Middle frontal gyrus (tissue), 1 donor: ENCODE results near the gene MYO3A.

ENCODE experiments used
- DNase-seq: peaks from one replicate; pipeline ENCODE4 v3.0.0-alpha.2; 2015; ENCODE audit warnings: low spot score; ENCODE audit errors: extremely low spot score

MYO3A gene

DNA sequence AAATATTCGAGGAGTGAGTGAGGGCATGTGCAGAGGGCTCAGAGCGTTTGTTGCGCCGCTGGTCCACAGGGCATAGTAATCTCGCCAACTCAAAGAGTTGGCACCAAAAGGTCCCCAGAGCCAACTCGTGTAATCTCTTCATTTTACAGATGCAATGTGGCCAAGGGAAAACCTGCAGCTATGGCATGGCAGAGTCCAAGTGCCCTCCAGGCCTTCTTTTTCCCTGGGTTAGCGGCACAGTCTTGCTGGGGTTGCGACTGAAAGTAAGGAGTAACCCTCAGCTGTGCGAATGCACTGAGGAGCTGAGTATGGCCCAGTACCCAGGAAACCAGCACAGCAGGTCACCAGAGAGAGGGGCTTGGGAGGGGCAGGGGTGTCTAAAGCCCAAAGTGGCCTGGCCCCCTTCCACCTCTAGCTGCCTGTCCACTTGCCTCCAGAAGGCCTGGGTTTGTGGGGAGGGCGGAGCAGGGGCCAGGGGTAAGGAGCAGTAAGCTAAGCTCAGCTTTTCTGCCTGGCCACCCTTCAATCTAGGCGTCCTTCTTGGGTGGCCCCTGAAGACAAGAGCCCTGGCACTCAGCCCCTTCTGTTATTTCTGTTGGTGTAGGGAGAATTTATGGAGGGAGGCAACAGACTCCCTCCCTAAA is 279.2 kb downstream of the MYO3A start:
- DNase-seq = no peak

DNA sequence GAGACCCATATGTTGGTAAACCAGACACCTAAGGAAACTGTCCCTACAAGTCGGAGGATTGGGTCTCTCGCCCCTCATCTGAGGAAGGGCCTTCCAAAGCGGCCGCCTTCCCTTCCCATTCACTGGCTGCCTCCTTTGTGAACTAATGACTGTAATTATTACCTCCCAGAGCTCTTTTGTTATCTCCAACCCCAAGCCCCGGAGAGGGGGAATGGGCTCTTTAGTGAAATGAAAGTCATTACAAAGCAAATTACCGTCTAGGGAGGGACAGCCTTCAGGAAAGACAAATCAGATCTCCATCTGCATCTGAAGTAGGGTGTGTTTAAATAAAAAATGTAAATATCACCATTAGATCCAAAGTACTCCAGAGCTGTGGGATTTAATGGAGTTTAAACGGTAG is 280.0 kb downstream of the MYO3A start:
- DNase-seq = no peak

DNA sequence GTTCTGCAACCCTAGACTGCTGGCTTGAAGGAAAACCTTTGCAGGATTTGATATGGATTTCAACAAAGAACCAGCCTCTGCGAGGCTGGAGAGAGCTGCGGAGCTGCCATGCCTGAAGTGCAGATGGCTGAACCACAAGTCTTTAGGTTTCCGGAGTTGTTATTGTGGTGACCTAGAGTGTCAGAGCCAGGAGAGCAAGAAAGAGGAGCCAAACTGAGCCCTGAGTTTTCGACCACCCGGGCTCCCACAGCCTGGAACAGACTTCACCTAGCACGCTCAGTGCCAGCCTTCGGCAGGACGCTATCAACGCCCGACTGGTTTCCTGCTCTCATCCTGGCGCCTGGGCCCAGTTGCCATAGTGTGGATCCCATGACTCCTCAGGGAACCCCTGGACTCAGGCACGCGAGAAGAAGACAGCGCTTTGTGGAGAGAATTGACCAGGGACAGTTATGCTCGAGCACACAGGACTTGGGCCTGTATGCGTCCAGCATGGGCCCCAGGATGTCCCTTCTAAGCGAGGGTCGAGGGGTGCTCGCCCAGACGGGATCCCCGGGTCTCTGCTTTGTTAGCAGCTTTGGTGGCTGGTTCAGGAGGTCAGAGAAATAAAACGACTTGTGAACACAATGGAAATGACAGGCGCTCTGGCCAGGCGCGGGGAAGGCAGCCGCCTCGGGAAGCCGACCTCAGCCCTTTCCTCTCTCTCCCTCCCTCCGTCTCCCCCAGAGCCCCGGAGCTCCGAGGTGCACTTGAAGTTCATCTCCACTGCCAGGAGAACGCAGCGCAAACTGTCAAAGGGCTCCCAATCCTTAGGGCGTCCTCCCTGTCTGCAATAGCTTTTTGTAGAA is 280.7 kb downstream of the MYO3A start:
- no peak for DNase-seq

DNA sequence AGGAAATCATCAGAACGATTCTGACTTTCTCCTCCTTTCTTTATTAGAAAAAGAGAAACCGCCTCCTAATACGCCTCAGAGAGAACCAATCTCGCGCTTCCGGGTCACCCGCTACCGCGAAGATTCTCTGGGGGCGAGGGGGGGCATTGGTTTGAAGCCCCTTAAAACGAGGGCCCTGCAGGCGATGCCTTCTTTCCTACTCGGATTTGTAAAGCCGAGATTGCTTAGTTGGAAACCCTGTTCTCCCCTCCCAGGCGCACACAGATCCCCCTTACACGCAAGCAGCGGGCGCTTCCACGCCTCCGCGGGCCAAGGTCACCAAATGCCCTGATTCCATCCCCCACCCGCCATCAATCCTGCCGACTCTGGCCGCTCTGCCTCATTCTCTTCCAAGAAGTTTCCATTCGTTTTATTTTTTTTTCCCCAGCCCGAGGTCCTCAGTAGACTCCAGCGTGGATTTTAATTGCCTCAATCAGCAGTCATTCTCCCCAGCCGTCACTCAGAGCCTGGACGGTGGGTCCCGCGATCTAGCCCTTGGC is 281.4 kb downstream of the MYO3A start:
- DNase-seq = no peak

DNA sequence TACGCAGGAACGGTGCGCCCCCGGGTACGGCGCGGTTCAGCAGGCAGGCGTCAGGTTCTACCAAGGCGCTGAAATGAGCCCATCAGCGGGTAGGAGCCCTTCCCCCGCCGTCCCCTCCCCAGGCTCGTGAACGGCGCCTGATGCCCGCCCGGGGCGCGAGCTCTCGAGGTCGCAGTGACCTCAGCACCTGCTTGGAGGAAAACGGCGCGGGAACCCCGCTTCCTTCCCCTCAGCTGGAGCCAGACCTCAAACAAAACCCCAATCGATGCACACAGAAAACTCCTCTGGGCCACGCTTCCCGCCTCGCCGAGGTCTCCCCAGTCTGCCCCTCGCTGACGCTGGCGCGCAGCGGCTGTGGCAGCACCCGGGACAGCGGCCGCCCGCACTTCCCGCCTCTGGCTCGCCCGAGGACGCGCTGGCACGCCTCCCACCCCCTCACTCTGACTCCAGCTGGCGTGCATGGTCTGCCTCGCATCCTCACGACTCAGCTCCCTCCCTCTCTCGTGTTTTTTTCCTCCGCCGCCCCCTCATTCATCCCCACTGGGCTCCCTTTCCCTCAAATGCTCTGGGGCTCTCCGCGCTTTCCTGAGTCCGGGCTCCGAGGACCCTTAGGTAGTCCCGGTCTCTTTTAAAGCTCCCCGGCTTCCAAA is 282.0 kb downstream of the MYO3A start:
- no peak for DNase-seq

DNA sequence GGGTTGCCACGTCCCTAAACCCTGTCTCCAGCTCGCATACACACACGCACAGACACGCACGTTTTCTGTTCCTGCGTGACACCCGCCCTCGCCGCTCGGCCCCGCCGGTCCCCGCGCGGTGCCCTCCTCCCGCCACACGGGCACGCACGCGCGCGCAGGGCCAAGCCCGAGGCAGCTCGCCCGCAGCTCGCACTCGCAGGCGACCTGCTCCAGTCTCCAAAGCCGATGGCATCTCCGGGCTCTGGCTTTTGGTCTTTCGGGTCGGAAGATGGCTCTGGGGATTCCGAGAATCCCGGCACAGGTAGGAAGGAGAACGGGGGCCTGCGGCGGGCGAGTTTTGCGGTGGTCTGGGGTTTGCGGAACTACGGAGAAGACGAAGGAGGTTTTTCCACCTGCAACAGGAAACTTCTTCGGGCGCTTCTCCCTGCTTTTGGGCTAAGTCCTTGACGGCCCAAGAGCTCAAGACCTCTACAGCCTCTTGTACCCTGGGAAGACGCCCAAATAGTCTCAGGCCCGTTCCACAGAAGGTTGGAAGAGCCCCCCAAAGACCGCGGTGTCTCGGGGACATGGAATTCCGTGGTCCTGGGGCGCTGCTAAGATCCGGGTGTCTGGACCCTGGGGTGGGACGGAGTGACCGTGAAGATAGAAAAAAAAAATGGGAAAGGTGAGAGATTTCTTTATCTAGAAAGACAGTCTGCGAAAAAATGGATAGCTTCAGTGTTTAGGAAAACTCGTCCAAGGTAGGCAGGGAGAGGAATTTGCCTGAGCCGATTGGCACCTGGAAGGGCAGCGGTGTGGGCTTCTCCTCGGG is 282.8 kb downstream of the MYO3A start, which contains the start of gene GAD2:
Gene GAD2, plus strand, starts transcription at position 190 of the 811 bp plus-strand sequence. Its CDS starts 36 bp downstream, at position 226.
- DNase-seq = no peak

DNA sequence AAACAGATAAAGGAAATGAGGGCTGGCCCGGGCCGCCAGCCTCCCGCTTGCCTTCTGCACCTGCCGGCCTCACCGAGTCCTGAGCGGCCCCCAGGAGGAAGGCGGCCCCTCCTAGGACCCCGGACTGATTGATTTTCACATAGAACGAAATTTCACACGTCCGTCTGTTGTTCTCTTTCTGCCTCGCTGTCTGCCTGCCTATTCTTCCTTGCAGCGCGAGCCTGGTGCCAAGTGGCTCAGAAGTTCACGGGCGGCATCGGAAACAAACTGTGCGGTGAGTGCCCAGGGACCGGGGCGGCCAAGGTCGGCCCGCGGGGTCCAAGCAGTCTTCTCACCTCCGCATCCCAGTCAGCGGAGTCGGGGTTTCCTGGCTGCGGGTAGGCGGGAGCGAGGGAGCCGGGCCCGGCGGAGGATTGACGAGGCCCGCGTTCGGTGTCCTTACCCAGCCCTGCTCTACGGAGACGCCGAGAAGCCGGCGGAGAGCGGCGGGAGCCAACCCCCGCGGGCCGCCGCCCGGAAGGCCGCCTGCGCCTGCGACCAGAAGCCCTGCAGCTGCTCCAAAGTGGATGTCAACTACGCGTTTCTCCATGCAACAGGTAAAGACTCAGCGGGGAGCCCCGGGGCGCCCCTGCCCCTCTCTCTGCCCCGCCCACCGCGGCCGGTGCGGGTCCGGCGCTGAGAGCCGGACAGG is 283.5 kb downstream of the MYO3A start:
- DNase-seq = no peak

DNA sequence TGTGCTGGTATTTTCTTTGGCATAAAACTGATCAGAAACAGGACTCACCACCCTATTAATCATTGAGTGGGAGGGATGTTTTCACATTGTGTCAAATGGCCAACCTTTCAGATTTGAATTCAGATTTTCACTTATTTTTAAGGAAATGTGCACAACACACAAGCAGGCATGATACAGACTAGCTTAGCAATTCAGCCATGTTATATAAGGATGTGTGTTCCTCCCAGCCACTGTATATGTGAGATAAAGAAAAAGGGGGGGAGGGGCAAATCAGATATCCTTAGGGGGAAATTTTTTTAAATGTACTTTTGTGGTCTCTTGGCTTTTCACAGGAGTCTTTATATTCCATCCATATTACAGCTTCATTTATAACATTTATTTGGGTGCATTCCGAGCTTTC is 285.6 kb downstream of the MYO3A start:
- DNase-seq = no peak

DNA sequence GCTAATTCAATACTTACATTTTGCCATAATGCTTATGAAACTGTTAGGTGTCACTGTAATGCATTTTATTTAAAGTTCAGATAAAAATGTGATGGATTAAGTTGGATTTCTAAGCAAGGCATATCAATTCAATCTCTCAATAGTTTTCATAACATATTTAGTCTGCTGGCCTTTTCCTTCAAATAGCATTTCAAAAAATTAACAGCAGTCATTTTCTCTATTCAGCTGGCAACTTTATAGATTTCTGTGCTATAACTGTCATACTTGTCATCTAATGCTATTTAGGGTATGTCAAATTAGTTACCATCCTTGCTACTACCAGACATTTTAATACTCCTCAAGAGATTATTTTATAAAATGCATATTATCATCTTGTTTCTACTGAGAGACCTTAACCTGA is 286.9 kb downstream of the MYO3A start:
- DNase-seq = no peak

DNA sequence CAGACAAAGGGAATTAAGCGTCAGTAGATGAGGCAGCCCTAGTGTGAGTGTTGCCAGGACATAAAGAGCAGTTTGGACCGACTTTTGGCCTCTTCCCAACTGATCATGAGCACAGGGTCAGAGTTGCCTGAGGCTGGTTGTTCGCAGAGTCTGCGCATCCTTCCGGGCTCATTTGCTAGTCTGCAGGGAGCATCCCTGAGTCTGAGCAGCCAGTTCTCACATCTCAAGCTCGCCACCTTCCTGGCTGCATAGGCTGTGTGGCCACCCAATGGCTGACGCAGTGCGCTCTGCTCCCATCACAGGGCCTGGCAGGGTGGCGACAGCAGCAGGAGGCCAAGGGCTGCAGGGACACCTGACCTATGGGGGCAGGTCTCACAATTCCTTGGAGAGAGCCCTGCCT is 287.5 kb downstream of the MYO3A start:
- no peak for DNase-seq

DNA sequence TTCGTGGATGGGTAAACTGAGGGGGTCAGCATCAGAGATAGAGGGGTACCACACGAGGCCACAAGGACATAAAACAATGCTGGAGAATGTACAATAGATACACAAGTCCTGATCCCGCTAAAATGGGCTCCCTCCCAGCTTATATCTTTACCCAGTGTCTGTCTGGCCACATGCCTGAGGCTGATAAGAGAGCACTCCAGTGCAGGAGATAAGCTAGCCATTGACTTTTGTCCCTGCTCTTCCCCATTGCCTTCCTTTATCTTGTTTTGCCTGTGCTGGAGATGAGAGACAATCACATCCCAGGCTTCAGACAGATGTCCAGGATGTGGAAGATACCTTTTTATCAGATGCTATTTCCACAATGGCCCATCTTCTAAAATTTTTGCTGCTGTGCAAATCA is 288.5 kb downstream of the MYO3A start:
- no peak for DNase-seq

DNA sequence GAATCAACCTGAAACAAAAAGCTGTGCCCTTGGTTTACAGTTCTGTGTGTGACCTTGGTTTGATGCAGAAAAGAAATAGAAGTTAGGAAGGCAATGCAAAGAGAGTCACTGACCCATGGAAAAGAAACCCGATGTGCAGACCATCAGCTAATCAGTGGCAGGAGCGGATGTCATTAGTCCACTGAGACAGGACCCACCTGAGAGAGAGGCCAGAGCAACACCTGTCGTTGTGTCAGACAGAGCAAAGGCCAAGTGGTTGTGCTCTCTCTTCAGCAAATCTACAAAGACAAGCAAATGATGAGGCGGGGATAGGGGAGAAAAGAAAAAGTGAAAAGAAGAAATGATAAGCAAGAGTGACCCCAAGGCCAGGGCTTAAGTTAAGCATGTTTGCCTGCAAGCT is 291.3 kb downstream of the MYO3A start:
- DNase-seq = no peak

DNA sequence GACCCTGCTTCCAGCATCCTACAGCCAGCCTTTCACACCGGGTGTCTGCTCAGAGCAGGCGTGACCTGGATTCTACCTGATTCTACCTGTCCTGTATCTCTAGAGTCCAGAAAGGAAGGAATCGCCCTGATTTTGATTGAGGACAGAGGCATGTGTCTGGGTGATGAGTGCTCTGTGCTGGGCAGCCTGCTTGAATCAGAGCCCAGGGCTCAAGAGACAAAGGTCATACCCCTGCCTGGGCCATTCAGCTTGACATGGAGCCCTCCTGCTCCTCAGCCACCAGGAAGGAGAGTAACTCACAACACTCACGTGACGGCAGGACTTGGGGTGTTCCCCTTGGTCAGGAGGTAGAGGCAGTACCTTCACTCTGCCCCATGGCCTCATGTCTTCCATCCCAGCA is 293.8 kb downstream of the MYO3A start:
- DNase-seq = no peak

DNA sequence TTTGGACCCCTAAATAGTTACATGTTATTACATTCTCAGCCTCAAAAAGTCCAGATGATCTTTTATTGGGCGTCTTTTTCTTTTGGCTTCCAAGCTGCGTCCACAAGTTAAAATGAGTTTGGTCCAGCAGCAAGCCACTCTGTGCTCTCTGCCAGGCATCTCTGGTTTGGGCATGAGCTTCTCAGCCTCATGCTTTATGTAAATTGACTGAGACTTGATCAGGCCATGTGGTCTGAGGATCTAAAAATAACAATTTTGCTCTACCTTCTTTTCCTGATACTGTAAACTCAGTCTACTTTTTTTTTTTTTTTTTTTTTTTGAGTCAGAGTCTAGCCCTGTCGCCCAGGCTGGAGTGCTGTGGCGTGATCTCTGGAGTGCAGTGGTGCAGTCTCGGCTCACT is 298.1 kb downstream of the MYO3A start:
- no peak for DNase-seq

DNA sequence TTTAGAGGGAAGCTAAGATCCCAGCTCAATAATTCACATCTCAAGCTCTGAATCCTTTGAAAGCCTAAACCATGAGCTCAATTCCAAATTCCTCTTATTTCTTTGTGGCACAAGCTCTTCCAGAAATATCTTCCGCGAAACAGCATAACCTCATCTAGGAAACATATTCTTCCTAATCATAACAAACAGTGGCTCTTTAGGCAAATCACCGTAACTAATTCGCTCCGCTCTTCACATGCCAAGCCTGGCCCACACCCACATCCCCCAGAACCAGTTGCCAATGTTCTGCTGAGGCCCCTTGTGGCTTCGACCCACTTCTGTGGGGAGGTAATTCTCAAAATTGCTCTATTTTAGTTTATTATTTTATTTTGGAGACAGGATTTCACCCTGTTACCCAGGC is 301.7 kb downstream of the MYO3A start:
- DNase-seq = no peak

DNA sequence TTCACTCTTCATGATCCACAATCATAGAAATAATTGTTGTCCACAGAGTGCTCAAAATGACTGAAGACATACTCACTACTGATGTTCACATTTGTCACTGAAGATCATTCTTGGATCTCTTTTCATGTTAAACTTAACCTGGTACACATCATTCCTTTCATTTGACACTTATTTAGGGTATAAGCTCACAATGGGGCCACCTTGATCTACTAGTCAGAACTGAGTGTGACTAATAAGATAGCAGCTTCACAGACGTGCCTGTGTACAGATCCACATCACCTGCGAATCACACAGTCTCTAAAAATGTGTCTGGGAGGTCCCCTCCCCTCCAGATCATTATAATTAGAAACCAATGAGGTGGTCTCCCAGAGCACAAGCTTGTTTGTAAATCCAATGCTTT is 304.3 kb downstream of the MYO3A start:
- no peak for DNase-seq

DNA sequence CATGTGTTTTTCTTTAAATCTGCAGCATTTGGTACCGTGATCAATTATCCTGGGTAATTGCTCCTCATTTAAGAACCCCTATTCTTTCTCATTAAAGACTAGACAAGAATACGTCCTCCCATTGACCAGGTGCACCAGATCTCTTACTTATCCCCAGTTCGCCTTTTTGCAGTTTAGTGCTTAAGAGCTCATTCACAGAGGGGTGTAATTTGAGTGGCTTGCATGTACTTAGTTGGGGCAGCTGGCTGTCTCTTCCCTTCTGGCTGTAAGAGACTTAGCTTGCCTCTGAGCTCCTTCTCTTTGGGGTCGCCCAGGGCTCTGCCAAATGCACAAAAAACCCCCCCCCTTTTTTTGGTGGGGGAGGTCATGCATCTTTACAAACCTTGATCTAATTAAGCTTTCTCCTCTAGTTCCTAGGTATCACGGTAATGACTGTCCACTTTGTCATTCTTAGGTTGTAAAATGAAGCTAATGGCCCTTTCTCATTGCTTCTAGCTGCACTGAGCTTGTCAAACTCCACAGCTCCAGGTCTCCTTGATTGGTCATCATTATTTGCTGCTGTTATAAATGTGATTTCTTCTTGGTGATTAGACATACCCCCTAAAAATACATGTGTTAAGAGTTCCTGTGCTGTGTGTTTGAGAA is 308.8 kb downstream of the MYO3A start:
- DNase-seq = no peak

DNA sequence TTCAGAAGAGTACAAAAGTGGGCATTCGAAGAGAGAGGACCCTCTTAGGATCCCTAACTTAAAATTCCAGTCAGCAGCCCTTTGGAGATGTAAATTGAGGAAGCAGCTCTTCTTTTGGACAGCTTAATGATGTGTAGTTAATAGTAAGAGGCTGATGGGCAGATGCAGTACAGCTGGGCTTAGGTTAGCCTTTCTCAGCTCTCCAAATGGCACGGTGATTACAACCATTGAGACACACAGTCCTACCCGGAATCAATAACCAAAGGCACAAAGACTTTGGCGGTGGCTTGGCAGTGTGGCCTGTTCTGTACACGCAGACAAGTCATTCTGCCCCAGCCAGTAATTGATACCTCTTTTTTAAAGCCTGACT is 309.3 kb downstream of the MYO3A start:
- no peak for DNase-seq

DNA sequence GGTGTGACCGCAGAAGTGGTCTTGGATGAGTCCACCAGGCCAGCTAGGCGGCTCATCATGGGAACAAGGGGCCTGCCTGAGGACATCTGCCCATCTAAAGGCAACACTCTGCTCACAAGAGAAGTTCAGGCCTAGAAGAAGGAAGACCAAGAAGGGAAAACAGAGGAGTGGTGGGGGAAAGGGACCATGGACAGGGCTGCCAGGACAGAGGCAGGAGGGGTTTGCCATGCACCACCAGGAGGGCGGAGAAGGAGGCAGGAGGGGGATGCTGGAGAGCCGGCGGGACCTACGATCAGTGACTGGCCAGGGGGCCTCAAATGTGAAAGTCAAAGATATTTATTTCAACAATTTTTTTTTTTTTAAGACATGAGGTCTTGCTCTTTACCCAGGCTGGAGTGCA is 315.7 kb downstream of the MYO3A start:
- DNase-seq = no peak

DNA sequence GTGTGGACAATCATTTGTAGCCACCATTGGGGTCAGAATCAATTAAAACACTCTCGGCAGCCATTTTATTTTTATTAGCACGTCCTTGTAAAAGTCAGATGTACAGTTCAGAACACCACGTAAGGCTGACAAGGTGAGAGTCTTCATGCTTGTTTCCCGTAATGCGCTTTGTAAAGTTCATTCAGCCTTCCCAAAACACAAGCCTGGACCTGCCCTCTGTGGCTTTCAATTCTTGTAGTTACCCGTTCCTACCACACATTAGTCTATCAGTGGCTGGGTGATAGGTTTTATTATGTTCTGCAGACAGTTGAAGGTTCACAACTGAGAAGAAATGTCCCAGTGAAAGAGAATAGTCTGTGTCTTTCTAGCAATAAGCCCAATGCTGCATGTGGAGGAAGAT is 317.9 kb downstream of the MYO3A start:
- DNase-seq = no peak
